Neutrophil (primary cell): ENCODE data around the gene MAGED4.

Source experiments
- H3K27ac ChIP-seq: fragments of 200-600 bp; sonication (generic); 2 replicates; pipeline ENCODE4 v1.5.1; 2016; ENCODE audit warnings: mild to moderate bottlenecking, moderate library complexity
- H3K27me3 ChIP-seq: fragments of 200-600 bp; sonication (generic); 2 replicates; pipeline ENCODE4 v1.6.0; 2016; ENCODE audit warnings: mild to moderate bottlenecking
- H3K36me3 ChIP-seq: fragments of 200-600 bp; sonication (generic); 2 replicates; pipeline ENCODE4 v1.5.1; 2017
- H3K4me1 ChIP-seq, 2 experiments: fragments of 200-600 bp in 1 of 2; sonication (generic) in 1 of 2; 1 replicate in 1 of 2; 2 replicates in 1 of 2; pipeline versions ENCODE4 v1.5.1 to v1.6.1; 2013 to 2016; ENCODE audit warnings: low read depth in 1 of 2, low read length in 1 of 2, mild to moderate bottlenecking in 1 of 2, moderate library complexity in 1 of 2; ENCODE audit not compliant: control insufficient read depth in 1 of 2, insufficient read depth in 1 of 2
- H3K4me3 ChIP-seq, 2 experiments: fragments of 200-600 bp in 1 of 2; sonication (generic) in 1 of 2; 1 replicate in 1 of 2; 2 replicates in 1 of 2; pipeline ENCODE4 v1.5.1; 2013 to 2016; ENCODE audit warnings: low read depth in 1 of 2, low read length in 1 of 2, mild to moderate bottlenecking in 1 of 2, moderate library complexity in 1 of 2
- H3K9me3 ChIP-seq: fragments of 200-600 bp; sonication (generic); 2 replicates; pipeline ENCODE4 v1.5.1; 2016
- TF ChIP-seq, protein P1 (sequence below): fragments of 200-600 bp; sonication (generic); IDR thresholded peaks from 2 replicates; pipeline ENCODE4 v1.5.1; 2016; ENCODE audit warnings: antibody characterized with exemption

Gene MAGED4

DNA sequence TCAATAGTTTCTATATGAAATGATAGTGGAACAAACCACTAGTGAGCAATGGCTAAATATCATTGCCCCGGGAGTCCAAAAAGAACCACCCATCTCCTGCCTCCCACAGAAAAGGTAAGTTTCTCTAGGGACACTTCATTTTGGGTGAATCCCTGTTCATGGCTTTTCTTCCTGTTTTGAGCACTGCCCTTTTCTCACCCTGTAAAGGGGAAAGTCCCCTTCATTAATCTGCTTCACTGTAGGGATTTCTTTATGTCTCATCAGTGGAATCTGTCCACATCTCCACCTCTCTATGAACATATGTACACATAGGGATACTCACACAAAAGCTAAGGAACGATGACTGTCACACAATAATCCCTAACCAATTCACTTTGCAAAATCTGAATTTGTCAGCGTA, 28.6 kb downstream of the MAGED4 start:
- TF ChIP-seq, protein P1, sequence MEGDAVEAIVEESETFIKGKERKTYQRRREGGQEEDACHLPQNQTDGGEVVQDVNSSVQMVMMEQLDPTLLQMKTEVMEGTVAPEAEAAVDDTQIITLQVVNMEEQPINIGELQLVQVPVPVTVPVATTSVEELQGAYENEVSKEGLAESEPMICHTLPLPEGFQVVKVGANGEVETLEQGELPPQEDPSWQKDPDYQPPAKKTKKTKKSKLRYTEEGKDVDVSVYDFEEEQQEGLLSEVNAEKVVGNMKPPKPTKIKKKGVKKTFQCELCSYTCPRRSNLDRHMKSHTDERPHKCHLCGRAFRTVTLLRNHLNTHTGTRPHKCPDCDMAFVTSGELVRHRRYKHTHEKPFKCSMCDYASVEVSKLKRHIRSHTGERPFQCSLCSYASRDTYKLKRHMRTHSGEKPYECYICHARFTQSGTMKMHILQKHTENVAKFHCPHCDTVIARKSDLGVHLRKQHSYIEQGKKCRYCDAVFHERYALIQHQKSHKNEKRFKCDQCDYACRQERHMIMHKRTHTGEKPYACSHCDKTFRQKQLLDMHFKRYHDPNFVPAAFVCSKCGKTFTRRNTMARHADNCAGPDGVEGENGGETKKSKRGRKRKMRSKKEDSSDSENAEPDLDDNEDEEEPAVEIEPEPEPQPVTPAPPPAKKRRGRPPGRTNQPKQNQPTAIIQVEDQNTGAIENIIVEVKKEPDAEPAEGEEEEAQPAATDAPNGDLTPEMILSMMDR, result no peak
- no peaks in the 10 kb centered on the region for H3K4me1 ChIP-seq
- H3K9me3 ChIP-seq, result no peaks in the 10 kb centered on the region
- no peak overlapping the region for H3K4me3 ChIP-seq
- no peaks in the 10 kb centered on the region for H3K27me3 ChIP-seq
- no peak overlapping the region for H3K27ac ChIP-seq
- H3K36me3 ChIP-seq, result no peaks in the 10 kb centered on the region

DNA sequence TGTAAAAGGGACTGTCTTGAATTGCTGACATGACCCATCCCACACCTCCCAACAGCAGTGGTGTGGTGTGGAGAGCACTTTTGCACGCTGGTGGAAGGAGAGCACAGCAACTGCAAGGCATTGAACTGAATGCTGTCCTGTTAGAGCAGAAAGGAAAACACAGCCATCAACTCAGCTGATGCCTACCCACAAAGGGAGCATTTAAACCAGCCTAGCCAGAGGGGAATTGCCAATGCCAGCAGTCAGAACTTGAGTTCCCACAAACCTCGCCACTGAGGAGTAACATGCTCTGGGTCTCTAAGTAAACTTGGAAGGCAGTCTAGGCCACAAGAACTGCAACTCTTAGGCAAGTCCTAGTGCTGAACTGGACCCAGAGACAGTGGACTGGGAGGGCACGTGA, 31.9 kb downstream of the MAGED4 start:
- Histone ChIP-seq H3K4me1 (no peaks in the 10 kb centered on the region), H3K27me3 (no peaks in the 10 kb centered on the region), H3K4me3 (no peak overlapping the region), H3K9me3 (no peaks in the 10 kb centered on the region), H3K27ac (no peak overlapping the region), H3K36me3 (no peaks in the 10 kb centered on the region)
- TF ChIP-seq, protein P1, result no peak

DNA sequence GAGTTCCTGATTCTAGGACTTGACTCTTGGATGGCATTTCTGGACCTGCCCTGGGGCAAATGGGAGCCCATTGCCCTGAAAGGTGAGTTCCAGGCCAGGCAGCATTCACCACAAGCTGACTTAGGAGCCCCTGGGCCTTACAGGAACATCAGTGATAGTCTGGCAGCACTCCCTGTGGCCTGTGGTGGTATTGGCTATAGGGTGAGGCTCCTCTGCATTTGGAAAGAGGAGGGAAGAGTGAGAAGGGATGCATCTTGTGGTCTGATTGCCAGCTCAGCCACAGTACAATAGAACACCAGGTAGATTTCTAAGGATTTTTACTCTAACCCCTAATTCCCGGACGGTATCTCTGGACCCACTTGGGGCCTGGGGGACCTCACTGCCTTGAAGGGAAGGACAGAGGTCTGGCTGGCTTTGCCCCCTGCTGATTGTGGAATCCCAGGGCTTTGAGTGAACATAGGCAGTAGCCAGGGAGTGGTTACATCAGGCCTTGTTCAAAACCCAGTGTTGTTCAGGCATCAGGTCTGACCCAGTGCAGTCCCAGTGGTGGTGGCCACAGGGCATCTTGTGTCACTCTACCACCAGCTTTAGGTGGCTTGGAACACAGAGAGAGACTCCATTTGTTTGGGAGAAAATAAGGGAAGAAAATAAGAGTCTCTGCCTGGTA, 32.9 kb downstream of the MAGED4 start:
- TF ChIP-seq, protein P1, result no peak
- Histone ChIP-seq H3K4me1 (no peaks in the 10 kb centered on the region), H3K27ac (no peak overlapping the region), H3K36me3 (no peaks in the 10 kb centered on the region), H3K9me3 (no peaks in the 10 kb centered on the region), H3K4me3 (no peak overlapping the region), H3K27me3 (no peaks in the 10 kb centered on the region)

DNA sequence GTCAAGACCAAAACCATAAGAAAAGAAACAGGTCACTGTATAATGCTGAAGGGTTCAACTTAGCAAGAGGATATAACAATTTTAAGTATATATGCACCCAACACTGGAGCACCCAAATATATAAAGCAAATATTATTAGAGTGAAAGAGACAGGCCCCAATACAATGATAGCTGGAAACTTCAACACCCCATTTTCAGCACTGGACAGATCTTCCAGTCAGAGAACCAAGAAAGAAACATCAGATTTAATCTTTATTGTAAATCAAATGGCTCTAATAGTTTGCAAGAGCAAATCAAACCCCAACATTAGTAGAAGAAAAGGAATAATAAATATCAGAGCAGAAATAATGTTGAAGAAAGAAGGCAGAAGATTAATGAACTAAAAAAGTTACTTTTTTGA, 36.2 kb downstream of the MAGED4 start:
- H3K4me1 ChIP-seq, result no peaks in the 10 kb centered on the region
- no peaks in the 10 kb centered on the region for H3K36me3 ChIP-seq
- H3K27ac ChIP-seq, result no peak overlapping the region
- H3K4me3 ChIP-seq, result no peak overlapping the region
- TF ChIP-seq, protein P1, result no peak
- no peaks in the 10 kb centered on the region for H3K9me3 ChIP-seq
- H3K27me3 ChIP-seq, result no peaks in the 10 kb centered on the region
